K562 (cell line): ENCODE results near the gene SRMS. TPM values are rescaled to one million over a fixed set of nuclear protein-coding genes. Genes with fewer than 3 reads are reported as not detected.
A peak's percentile ranks its signal among the peaks of the same experiment; 100 is the strongest.

Experiments
- ARID1B ChIP-seq: fragments of 450-650 bp; IDR thresholded peaks from 2 replicates; pipeline ENCODE4 v1.6.1; 2016; ENCODE audit warnings: antibody characterized with exemption, mild to moderate bottlenecking, inconsistent platforms
- CLOCK ChIP-seq: fragments of 250-450 bp; sonication (Bioruptor Pico); IDR thresholded peaks from 2 replicates; pipeline ENCODE4 v1.4.0; 2020; ENCODE audit warnings: mild to moderate bottlenecking, moderate library complexity, borderline replicate concordance
- DACH1 ChIP-seq: fragments of 450-650 bp; IDR thresholded peaks from 2 replicates; pipeline ENCODE4 v1.6.1; 2018; ENCODE audit not compliant: partially characterized antibody
- E2F6 ChIP-seq, 2 experiments: IDR thresholded peaks; 2 replicates each; pipeline ENCODE4 v1.6.1; 2011; ENCODE audit warnings: borderline replicate concordance in 1 of 2, control low read depth in 1 of 2, low read depth in 1 of 2, low read length in 1 of 2, mild to moderate bottlenecking in 1 of 2, mixed read lengths in 1 of 2, moderate library complexity in 1 of 2; ENCODE audit not compliant: insufficient read depth in 1 of 2, insufficient read length in 1 of 2, poor library complexity in 1 of 2, severe bottlenecking in 1 of 2; ENCODE audit errors: extremely low read depth in 1 of 2
- EP400 ChIP-seq: fragments of 450-650 bp; IDR thresholded peaks from 2 replicates; pipeline ENCODE4 v1.6.1; 2017; ENCODE audit warnings: antibody characterized with exemption, mild to moderate bottlenecking, moderate library complexity
- GATAD2A ChIP-seq: fragments of 450-650 bp; IDR thresholded peaks from 2 replicates; pipeline ENCODE4 v1.6.1; 2017
- PRPF4 ChIP-seq: fragments of 200-400 bp; formaldehyde crosslinking; IDR thresholded peaks from one replicate; pipeline ENCODE4 v1.6.1; 2017; ENCODE audit warnings: low read length, low read depth, mild to moderate bottlenecking; ENCODE audit not compliant: insufficient read depth, poor library complexity, severe bottlenecking
- SLC30A9 ChIP-seq: fragments of 250-450 bp; sonication (Bioruptor Pico); IDR thresholded peaks from 2 replicates; pipeline ENCODE4 v1.8.0; 2022; ENCODE audit warnings: mild to moderate bottlenecking, moderate library complexity
- SMARCA4 ChIP-seq: fragments of 450-650 bp; IDR thresholded peaks from 2 replicates; pipeline ENCODE4 v1.6.1; 2016
- SPI1 ChIP-seq: IDR thresholded peaks from 2 replicates; pipeline ENCODE4 v1.6.1; 2011; ENCODE audit warnings: low read depth, low read length, control low read depth, borderline replicate concordance
- SREBF1 ChIP-seq: fragments of 150-350 bp; IDR thresholded peaks from 2 replicates; pipeline ENCODE4 v1.6.1; 2014; ENCODE audit warnings: antibody characterized with exemption, low read depth, low read length, borderline replicate concordance
- TARDBP ChIP-seq: fragments of 450-650 bp; IDR thresholded peaks from 2 replicates; pipeline ENCODE4 v1.6.1; 2016
- U2AF2 ChIP-seq: fragments of 200-400 bp; formaldehyde crosslinking; optimal IDR thresholded peaks from 2 replicates; pipeline ENCODE3; 2017; ENCODE audit warnings: low read depth, mild to moderate bottlenecking, low read length
- ZC3H4 ChIP-seq: sonication (generic); formaldehyde crosslinking; IDR thresholded peaks from 2 replicates; pipeline ENCODE4 v1.9.0; 2021; ENCODE audit warnings: missing genetic modification reagents, borderline replicate concordance
- ZFP1 ChIP-seq: fragments of 450-650 bp; formaldehyde crosslinking; IDR thresholded peaks from 2 replicates; pipeline ENCODE4 v1.4.0; 2020; ENCODE audit warnings: mild to moderate bottlenecking, mixed read lengths
- polyA plus RNA-seq, 8 experiments: library from polyadenylated mRNA; depleted of rRNA in 4 of 8; stranded (reverse) in 5 of 8; unstranded in 3 of 8; fragments of >200 nt; fragmentation: Nextera tagmentation in 2 of 8; fragmentation: Illumina TruSeq in 1 of 8; extraction: Ambion mirVana in 2 of 8; extraction: Trizol in 1 of 8; gene quantifications; 2 replicates each; pipeline versions ENCODE4 v1.2.1 to v1.2.3, GENCODE V29; 2011 to 2014; ENCODE audit warnings: inconsistent platforms in 1 of 8, missing spikeins in 1 of 8
- total RNA-seq, 7 experiments: library from RNA; depleted of rRNA in 6 of 7; stranded (reverse); fragments of >200 nt in 6 of 7; fragmentation: Illumina TruSeq in 2 of 7; extraction: Trizol in 2 of 7; gene quantifications; 2 replicates each; pipeline versions ENCODE4 v1.2.1 to v1.2.3, GENCODE V29; 2011 to 2021; ENCODE audit warnings: low replicate concordance in 1 of 7
- TF ChIP-seq, protein P1 (sequence below): fragments of 250-450 bp; sonication (Bioruptor Pico); IDR thresholded peaks from 2 replicates; pipeline ENCODE4 v1.8.0; 2022; ENCODE audit warnings: inconsistent platforms, mild to moderate bottlenecking, moderate library complexity, borderline replicate concordance
- TF ChIP-seq, protein P2 (sequence below): sonication (generic); formaldehyde crosslinking; IDR thresholded peaks from 2 replicates; pipeline ENCODE4 v1.8.0; 2022; ENCODE audit warnings: missing genetic modification reagents, mild to moderate bottlenecking, borderline replicate concordance
- TF ChIP-seq, protein P3 (sequence below): sonication (generic); formaldehyde crosslinking; IDR thresholded peaks from 2 replicates; pipeline ENCODE4 v1.8.1; 2023; ENCODE audit warnings: mild to moderate bottlenecking, missing genetic modification reagents

Gene SRMS
- total and polyA plus RNA-seq, 9 of the 15 experiments (the other 6 are each of a cell fraction or from before 2014, with no cell fraction given): 0.07 TPM; not detected in 8

DNA sequence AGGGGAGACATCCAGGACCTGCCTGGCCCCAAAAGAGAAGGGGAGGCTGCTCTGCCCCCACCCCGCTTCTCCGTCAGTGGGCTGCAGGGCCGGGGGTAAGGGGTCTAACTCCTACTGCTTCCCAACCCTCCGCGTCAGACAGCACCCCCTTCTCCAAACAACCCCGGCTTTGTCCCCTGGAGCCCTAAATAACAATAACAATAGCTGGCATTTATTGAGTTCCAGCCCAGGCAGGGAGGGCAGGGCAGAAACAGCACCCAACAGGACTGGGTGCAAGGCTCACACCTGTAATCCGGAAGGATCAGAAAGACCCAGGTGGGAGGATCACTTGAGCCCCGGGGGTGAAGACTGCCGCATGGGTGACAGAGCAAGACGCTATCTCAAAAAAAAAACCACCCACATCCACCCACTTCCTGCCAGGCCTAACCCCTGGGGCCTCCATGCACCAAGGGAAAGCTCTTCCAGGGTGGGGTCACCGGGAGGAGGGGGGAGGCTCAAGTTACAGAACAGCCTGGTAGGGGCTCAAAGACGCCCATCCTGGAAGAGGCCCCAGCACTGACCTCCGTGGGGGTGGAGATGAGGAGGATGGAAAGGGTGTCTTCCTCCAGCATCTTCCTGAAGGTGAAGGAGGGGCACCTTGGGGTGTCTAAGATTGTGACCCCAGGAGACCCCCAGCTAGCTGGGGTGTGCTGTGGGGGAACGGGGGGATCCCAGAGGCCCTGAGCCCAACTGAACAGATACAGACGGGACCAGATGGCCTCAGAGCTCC lies 5.1 kb upstream of the SRMS start (continued):
- TF ChIP-seq CLOCK (CRISPR knock-in tag) (no peak), SLC30A9 (no peak), ZFP1 (no peak), SMARCA4 (peak; percentile 67), U2AF2 (no peak), PRPF4 (no peak), EP400 (no peak), DACH1 (peak; percentile 23), ZC3H4 (CRISPR knock-in tag) (no peak), E2F6 (IDR thresholded peaks at IDR 0.05; ENCODE audit: borderline replicate concordance in 1 of 2, extremely low read depth in 1 of 2, insufficient read depth in 1 of 2, insufficient read length in 1 of 2, low read depth in 1 of 2, low read length in 1 of 2, poor library complexity in 1 of 2, severe bottlenecking in 1 of 2) (peak in 1 of 2 experiments; percentile 21), GATAD2A (peak; percentile 81), ARID1B (peak; percentile 44; the same call in 1 of the 2 replicates), SPI1 (peak; percentile 54; the same call in 1 of the 2 replicates), TARDBP (no peak), SREBF1 (no peak)
- TF ChIP-seq, protein P1, sequence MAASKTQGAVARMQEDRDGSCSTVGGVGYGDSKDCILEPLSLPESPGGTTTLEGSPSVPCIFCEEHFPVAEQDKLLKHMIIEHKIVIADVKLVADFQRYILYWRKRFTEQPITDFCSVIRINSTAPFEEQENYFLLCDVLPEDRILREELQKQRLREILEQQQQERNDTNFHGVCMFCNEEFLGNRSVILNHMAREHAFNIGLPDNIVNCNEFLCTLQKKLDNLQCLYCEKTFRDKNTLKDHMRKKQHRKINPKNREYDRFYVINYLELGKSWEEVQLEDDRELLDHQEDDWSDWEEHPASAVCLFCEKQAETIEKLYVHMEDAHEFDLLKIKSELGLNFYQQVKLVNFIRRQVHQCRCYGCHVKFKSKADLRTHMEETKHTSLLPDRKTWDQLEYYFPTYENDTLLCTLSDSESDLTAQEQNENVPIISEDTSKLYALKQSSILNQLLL (CRISPR knock-in tag): no peak
- TF ChIP-seq, protein P2, sequence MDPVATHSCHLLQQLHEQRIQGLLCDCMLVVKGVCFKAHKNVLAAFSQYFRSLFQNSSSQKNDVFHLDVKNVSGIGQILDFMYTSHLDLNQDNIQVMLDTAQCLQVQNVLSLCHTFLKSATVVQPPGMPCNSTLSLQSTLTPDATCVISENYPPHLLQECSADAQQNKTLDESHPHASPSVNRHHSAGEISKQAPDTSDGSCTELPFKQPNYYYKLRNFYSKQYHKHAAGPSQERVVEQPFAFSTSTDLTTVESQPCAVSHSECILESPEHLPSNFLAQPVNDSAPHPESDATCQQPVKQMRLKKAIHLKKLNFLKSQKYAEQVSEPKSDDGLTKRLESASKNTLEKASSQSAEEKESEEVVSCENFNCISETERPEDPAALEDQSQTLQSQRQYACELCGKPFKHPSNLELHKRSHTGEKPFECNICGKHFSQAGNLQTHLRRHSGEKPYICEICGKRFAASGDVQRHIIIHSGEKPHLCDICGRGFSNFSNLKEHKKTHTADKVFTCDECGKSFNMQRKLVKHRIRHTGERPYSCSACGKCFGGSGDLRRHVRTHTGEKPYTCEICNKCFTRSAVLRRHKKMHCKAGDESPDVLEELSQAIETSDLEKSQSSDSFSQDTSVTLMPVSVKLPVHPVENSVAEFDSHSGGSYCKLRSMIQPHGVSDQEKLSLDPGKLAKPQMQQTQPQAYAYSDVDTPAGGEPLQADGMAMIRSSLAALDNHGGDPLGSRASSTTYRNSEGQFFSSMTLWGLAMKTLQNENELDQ: no peak
- TF ChIP-seq, protein P3, sequence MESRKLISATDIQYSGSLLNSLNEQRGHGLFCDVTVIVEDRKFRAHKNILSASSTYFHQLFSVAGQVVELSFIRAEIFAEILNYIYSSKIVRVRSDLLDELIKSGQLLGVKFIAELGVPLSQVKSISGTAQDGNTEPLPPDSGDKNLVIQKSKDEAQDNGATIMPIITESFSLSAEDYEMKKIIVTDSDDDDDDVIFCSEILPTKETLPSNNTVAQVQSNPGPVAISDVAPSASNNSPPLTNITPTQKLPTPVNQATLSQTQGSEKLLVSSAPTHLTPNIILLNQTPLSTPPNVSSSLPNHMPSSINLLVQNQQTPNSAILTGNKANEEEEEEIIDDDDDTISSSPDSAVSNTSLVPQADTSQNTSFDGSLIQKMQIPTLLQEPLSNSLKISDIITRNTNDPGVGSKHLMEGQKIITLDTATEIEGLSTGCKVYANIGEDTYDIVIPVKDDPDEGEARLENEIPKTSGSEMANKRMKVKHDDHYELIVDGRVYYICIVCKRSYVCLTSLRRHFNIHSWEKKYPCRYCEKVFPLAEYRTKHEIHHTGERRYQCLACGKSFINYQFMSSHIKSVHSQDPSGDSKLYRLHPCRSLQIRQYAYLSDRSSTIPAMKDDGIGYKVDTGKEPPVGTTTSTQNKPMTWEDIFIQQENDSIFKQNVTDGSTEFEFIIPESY: no peak
